COR-L47 (cell line): ENCODE measurements around the gene MLLT1.

ENCODE experiments used
- DNase-seq: peaks from one replicate; lab custom pipeline; 2025; lab: John Stamatoyannopoulos, UW

The MLLT1 gene

DNA sequence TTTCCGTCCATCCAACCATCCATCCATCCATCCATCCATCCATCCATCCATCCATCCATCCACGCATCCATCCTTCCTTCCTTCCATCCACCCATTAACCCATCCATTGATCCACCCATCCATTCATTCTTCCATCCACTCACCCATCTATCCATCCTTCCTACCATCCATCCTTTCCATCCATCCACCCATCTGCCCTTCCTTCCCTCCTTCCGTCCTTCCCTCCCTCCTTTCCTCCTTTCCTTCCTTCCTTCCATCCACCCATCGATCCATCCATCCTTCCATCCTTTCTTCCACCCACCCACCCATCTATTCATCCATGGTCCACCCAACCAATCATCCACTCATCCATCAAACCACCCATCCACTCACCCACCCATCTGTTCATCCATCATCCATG is 70.1 kb downstream of the MLLT1 start:
- DNase-seq = no peak

DNA sequence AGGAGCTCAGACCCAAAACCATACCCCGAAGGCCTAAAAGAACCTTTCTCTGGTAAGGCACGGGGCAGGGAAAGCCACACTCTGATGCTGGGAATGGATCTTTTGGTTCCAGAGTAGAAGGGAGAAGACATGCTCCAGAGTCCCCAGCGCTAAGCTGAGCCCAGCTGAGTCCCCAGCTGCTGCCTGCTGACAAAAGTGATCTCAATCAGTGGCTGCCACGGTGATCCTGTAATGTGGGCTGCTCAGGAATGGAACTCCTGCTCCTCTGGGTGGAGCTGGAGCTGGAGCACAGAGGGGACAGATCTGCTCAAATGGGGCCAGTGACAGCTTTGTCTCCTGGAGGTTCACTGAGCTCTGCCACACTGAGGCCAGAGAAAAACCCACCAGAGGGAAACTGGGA is 70.5 kb downstream of the MLLT1 start:
- DNase-seq = no peak

DNA sequence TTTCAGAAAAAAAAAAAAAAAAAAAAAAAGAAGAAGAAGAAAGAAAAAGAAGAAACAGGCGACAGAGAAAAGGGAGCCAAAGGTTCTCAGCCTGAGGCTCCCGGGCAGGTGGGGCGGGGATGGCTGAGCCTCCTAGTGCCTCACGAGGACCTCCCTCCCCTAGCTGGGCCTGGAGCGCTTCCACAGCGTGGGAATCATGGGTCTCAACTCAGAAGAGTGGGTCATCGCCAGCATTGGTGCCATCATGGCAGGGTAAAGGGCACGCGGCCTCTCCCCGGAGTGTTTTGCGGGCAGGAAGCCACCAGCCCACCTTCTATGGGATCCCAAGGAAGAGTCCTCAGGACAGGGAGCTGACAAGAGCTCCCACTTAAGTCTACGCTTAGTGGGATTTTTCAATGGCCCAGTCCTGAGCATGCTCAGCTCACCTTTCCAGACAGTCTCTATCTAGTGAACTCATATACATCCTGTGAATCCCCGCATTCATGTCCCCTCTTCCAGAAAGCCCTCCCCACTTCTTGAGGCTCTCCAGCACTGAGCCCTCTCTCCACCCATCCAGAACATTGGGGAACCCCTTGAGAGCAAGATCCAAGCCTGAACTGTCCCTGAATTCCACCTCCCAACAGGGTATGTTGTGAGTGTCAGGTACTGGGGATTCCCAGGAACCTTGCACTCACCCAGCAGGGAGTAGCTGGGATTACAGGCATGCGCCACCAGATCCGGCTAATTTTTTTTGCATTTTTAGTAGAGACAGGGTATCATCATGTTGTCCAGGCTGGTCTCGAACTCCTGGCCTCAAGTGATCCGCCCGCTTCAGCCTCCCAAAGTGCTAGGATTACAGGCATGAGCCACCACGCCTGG is 74.7 kb downstream of the MLLT1 start:
- no peak for DNase-seq

DNA sequence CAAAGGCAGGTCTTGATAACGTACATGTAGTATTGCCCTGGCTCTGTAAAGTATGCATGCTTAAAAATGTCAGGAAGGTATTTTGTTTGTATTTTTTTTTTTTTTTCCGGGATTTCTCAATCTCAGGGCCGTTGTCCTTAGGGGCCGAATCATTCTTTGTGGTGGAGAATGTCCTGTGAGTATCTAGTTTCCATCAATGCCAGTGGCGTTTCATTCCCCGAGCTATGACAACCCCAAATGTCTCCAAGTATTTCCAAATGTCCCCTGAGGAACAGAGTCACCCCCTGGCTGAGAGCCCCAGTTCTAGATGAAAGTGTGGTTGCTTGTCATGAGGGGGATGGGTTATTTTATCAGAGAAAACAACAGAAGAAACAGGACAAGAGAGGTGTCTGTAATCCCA is 75.6 kb downstream of the MLLT1 start:
- DNase-seq = no peak

DNA sequence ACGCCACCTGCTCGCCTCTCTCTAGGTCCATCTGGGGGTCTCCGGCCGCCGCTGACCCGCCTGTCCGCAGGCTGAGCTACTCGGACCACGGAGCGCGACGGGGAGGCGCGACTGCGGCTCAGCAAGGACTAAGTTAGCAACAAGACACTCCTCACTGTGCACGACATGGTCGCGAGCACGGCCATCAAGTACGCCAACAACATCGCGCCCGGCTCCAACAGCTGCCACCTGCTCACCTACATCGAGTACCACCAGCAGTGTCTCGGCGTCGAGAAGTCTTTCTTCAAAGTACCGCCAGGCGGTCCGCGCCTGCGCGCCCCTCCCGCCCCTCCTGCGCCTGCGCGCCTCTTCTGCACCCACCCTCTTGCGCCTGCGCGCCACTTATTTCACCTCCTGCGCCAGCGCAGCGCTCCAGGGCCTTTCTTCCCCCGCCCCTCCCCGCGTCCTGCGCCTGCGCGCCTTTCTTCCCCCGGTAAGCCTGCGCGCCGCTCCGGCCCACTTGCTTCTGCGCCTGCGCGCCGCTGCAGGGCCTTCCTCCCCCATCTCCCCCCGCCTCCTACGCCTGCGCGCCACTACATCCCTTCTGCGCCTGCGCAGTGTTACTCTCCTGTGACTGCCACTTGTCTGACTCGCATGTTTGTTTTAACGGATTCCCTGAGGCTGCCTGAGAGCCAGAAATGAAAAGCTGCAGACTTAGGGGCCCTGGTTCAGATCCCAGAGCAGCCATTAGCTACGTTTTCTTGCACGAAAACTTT is 80.4 kb downstream of the MLLT1 start:
- DNase-seq = peak; percentile 98

DNA sequence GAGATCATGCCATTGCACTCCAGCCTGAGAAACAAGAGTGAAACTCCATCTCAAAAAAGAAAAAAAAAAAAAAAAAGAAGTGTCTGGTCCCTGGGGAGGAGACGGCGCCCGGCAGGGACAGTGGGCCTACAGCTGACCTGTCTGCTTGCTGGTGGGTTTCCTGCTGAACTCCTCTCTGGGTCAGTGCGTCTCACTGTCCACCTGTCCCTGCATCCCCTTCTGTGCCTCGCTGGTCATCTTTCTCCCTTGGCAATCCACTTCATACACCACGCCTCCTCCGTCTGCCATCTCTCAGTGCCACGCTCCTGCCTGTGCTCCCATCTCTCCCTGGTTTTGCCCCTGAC is 80.9 kb downstream of the MLLT1 start:
- no peak for DNase-seq

DNA sequence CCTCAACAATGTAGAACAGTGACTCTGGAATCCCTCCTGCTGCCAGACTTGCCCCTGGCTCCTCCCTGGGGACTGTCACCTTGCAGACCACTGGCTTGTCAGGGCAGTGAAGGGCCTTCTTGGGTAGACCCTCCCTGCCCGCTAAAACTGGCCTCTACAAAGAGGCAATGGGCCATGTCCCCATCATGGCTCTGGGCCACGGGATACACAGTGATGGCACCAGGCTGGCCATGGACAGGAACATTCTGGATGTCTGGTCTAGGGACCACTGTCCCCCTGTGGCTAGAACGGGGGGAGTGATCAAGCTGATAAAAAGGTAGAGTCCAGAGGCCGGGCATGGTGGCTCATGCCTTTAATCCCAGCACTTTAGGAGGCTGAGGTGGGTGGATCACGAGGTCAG is 83.4 kb downstream of the MLLT1 start:
- DNase-seq = no peak

DNA sequence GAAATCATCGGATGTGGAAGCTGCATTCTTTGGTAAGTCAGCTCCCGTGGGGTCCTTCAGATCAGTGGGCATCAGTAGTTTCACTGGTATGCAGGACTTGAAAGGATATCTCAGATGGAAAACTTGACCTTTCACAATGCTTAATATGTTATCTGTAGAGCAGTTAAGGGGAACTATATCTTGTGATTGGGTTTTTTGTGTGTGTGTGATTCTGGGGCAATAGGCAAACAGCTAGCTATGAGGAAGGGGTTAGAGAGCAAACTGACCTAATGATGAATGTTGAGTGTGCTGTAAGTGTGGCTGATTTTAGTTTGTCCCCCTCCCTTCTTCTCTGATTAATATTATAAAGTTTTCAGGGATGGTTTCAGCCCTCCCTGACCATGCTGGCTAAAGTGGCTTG is 91.0 kb downstream of the MLLT1 start:
- DNase-seq = no peak

DNA sequence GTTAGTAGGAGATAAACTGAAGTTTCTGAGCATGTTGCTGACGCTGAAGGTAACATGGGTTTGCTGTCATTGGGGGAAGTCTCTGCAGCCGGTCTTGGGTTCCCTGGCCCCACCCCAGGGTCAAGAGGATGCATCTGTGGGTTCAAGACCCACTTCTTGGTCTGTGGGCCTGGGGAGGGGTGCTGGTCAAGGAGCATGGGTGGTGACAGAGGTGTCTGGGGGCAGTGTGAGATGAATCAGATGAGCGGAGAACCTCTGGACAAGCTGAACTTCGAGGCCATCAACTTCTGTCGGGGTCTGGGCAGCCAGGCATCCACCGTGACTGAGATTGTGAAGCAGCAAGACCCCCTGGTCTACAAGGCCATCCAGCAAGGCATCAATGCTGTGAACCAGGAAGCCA is 92.4 kb downstream of the MLLT1 start:
- DNase-seq = no peak

DNA sequence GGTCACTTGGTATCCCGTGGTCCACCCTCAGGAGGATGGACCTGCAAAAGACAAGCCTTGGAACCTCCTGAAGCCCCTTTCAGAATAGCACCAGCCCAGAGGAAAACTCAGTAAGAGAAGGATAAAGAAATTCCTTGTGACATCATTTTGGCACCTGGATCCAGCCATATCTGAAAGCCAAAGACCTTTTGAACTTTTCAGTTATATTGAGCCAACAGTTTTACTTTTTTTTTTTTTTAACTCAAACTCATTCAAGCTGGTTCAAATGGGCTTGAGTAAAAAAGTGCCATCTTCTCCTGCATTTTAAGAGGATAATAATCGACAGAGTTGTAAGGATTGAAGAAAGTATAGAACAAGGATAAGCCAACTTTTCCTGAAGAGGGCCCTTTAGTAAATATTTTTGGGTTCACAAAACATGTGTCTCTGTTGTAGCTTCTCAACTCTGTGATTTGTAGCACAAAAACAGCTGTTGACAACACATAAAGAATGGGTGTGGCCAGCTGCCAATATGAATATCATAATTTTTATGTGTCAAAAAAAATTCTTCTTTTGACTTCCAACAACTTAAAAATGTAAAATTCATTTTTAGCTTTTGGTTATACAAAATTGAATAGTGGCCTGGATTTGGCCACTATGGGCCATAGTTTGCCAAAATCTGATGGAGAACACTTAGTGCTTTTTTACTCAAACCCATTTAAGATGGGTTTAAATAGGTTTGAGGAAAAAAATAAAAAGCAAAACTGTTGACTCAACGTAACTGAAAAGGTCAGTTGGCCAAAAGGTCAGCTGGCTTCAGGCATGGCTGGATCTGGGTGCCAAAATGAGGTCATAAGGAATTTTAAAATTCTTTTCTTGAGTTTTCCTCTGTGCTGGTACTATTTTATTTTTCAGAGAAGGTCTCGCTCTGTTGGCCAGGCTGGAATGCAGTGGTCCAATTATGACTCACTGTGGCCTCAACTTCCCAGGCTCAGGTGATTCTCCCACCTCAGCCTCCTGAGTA is 93.6 kb downstream of the MLLT1 start:
- DNase-seq = no peak

DNA sequence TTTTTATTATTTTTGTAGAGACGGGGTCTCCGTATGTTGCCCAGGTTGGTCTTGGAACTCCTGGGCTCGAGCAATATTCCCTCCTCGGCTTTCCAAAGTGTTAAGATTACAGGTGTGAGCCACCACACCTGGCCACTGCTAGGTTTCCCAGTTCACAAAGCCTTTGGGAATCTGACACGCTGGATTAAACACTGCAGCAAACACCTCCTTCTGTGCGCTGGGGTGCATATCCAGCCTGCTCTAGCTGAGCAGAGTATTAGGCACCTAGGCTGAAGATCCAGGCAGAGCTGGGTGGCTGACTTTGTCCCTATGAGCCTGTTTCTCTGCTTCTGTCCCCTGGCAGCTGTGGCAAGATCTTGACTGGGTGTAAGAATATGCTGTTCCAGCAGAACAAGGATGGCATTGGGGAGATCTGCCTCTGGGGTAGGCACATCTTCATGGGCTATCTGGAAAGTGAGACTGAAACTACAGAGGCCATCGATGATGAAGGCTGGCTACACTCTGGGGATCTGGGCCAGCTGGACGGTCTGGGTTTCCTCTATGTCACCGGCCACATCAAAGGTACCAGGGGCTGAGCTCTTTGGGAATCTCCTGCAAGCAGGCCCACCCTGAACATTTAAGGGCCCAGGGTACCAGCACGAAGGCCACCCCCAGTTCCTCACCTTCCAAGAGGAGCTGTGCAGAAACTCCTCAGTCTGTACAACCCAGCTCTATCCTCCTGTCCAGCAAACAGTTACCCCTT is 94.5 kb downstream of the MLLT1 start:
- DNase-seq = no peak

DNA sequence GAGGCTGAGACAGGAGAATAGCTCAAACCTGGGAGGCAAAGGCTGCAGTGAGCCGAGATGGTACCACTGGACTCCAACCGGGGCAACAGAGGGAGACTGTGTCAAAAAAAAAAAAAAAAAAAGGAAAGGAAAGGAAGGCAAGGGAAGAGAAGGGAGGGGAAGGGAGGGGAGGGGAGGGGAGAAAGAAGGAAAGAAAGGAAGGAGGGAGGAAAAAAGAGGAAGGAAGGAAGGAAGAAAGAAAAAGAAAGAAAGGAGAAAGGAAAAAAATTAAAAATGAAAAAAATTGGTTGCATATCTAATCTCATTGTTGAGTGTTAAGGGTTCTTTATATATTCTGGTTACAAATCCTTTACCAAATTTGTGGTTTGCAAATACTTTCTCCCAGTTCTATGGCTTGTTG is 98.7 kb downstream of the MLLT1 start:
- no peak for DNase-seq

DNA sequence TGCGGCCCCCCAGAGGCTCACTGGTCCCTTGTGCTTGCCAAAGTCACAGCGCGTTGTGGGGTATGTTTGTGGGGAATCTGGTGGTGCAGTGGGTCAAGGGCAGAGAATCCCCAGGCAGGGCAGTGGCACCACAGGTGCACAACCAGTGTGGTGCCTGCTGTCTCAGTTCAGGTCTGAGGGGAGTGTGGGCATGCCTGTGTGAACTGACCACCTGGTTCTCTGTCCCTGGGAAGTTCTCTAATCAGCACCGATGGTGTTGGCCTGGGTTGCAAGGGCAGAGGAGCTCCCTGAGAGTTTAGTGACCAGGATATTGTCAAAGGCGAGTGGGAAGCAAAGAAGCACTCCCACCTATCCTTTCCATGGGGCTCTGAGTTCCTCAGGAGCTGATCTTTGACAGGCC is 106.6 kb downstream of the MLLT1 start:
- no peak for DNase-seq

DNA sequence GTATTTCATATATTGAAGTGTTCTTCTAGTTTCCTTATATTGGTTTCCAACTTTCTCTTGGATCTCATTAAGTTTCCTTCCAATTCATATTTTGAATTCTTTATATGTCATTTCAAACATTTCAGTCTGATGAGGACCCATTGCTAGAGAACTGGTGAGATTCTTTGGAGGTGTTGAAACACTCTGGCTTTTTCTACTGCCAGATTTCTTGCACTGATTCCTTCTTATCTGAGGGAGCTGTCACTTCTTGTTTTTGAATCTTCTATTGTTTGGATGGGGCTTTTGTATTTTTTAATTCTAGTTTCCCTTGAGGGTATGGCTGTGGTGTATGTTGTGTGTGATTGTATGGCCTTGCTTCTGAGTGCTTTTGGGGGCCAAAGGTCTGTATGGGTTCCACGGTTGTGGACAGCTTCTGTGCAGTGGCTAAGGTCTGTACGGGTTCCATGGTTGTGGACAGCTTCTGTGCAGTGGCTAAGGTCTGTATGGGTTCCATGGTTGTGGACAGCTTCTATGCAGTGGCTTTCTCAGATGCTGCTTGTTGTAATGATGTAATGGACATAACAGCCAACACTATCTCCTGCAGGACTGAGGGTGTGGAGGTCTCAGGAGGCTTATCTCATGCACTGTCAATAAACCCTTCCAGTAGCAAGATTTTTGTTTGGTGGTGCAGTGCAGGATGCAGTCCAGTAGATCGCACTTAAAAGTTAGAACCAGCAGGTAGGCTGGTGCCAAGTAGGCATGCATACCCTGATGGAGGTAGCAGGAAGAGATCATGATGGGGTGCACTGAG is 107.5 kb downstream of the MLLT1 start:
- no peak for DNase-seq

DNA sequence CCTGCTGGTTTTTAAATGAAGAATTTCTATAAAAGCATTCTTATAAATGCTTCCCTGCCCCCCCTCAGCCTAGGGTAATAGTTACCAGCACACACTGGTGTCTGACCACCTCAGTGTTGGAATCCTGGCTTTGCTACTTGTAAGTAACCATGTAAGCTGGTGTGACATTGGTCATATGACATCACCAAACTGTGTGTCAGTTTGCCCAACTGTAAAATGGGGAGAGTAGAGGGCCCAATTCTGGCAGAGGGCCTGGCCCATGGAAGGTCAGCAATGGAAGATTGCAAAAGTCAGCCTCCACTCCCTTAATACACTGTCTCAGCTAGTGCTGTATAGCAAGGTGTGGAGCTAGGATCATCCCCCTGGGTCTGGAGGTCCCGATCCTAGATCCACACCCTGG is 112.7 kb downstream of the MLLT1 start:
- no peak for DNase-seq

DNA sequence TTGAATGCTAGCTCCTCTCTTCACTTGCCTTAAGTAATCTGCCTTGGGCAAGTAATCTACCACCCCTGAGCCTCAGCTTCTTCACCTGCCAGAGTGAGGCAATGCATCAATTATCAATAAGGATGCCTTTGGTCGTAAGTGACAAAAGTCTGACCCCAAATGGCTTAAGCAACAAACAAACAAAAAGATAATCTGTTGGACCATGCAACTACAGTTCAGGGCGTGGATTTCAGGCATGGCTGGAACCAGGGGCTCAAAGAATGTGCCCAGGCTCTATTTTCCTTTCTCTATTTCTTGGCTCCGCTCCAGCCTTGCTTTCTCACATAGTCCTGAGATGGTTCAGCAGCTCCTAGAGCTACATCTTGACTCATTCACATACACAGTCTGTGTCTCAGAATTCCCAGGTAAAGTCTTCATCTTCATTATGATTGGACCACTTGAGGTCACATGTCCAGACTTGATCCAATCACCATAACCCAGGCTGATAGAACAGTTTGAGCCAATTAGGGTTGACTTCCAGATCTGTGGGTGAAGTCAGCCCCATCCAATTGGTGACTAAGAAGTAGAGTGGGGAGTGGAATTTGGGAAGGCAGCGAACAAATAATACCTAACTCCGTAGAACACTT is 114.8 kb downstream of the MLLT1 start:
- no peak for DNase-seq

DNA sequence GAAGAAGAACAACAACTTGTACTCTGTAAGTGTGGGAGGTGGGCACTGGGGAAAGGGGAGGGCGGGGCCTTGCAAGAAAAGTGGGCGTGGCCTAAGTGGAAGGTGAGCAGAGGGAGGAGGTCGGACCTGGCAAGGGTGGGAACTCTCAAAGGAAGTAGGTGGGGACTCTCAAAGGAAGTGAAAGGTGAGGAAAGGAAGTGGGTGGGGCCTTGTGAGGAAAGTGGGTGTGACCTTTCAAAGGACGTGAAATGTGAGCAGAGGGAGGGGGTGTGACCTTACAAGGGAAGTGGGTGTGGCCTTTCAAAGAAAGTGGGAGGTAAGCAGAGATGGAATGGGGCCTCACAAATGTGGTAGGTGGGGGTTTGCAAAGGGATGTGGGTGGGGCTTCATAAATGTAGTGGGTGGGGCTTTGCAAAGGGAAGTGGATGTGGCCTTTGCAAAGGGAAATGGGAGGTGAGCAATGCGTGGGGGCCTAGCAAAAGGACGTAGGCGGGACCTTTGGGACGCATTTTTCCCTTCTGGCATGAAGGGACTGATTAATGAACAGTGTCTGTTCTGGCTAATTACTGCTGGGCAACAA is 118.4 kb downstream of the MLLT1 start:
- peak; percentile 12 for DNase-seq
